ENCODE measurements around the gene FLNA.
A peak's percentile ranks its signal among the peaks of the same experiment; 100 is the strongest.

Gene FLNA

GRCh38 chrX:154371789-154372300 is 2.6 kb downstream of the FLNA start:
- Histone ChIP-seq H3K9me3 (ENCODE audit: control insufficient read depth, low read length) (no peaks in the 10 kb centered on the region), H3K9ac (ENCODE audit: low read length) (peak overlapping the region; percentile 79), H3K4me3 (ENCODE audit: low read length) (peak overlapping the region; percentile 73), H3K27me3 (replicated peaks; ENCODE audit: control insufficient read depth, insufficient read depth, low read length) (no peaks in the 10 kb centered on the region), H3K36me3 (ENCODE audit: control insufficient read depth, insufficient read depth, low read length, severe bottlenecking) (peaks cover 8% of the 10 kb centered on the region), H3K4me1 (ENCODE audit: control insufficient read depth, insufficient read depth, low read length) (peaks cover 14% of the 10 kb centered on the region)
- DNase-seq (ENCODE audit: low read depth), result no peak

- peak overlapping the region; percentile 99 for H3K9ac ChIP-seq (ENCODE audit: low read length)
- peak; percentile 95 for DNase-seq (ENCODE audit: low read depth)
Measured at GRCh38 chrX:154371017-154371788, 3.2 kb downstream of the FLNA start.

GRCh38 chrX:154370300-154371016 is 4.0 kb downstream of the FLNA start:
- H3K27me3 ChIP-seq (replicated peaks; ENCODE audit: control insufficient read depth, insufficient read depth, low read length), result no peaks in the 10 kb centered on the region
- no peaks in the 10 kb centered on the region for H3K9me3 ChIP-seq (ENCODE audit: control insufficient read depth, low read length)
- peak overlapping the region; percentile 91 for H3K4me3 ChIP-seq (ENCODE audit: low read length)
- peaks cover 21% of the 10 kb centered on the region for H3K36me3 ChIP-seq (ENCODE audit: control insufficient read depth, insufficient read depth, low read length, severe bottlenecking)
- peaks cover 16% of the 10 kb centered on the region for H3K4me1 ChIP-seq (ENCODE audit: control insufficient read depth, insufficient read depth, low read length)
- DNase-seq (ENCODE audit: low read depth), result peak; percentile 44
- H3K9ac ChIP-seq (ENCODE audit: low read length), result peak overlapping the region; percentile 99

More at GRCh38 chrX:154371017-154371788, 3.2 kb downstream of the FLNA start:
- peaks cover 16% of the 10 kb centered on the region for H3K4me1 ChIP-seq (ENCODE audit: control insufficient read depth, insufficient read depth, low read length)
- no peaks in the 10 kb centered on the region for H3K27me3 ChIP-seq (replicated peaks; ENCODE audit: control insufficient read depth, insufficient read depth, low read length)
- no peaks in the 10 kb centered on the region for H3K9me3 ChIP-seq (ENCODE audit: control insufficient read depth, low read length)
- H3K36me3 ChIP-seq (ENCODE audit: control insufficient read depth, insufficient read depth, low read length, severe bottlenecking), result peaks cover 14% of the 10 kb centered on the region
- H3K4me3 ChIP-seq (ENCODE audit: low read length), result peak overlapping the region; percentile 91

- H3K4me1 ChIP-seq (ENCODE audit: control insufficient read depth, insufficient read depth, low read length), result peaks cover 16% of the 10 kb centered on the region
Measured at GRCh38 chrX:154369449-154370299, 4.8 kb downstream of the FLNA start.

GRCh38 chrX:154368630-154369448 is 5.6 kb downstream of the FLNA start:
- Histone ChIP-seq H3K9me3 (ENCODE audit: control insufficient read depth, low read length) (no peaks in the 10 kb centered on the region), H3K4me3 (ENCODE audit: low read length) (peak overlapping the region; percentile 78), H3K27me3 (replicated peaks; ENCODE audit: control insufficient read depth, insufficient read depth, low read length) (no peaks in the 10 kb centered on the region), H3K36me3 (ENCODE audit: control insufficient read depth, insufficient read depth, low read length, severe bottlenecking) (peaks cover 36% of the 10 kb centered on the region), H3K9ac (ENCODE audit: low read length) (peak overlapping the region; percentile 91), H3K4me1 (ENCODE audit: control insufficient read depth, insufficient read depth, low read length) (peaks cover 14% of the 10 kb centered on the region)
- peak; percentile 86 for DNase-seq (ENCODE audit: low read depth)

More at GRCh38 chrX:154369449-154370299, 4.8 kb downstream of the FLNA start:
- Histone ChIP-seq H3K27me3 (replicated peaks; ENCODE audit: control insufficient read depth, insufficient read depth, low read length) (no peaks in the 10 kb centered on the region), H3K9ac (ENCODE audit: low read length) (peak overlapping the region; percentile 99), H3K9me3 (ENCODE audit: control insufficient read depth, low read length) (no peaks in the 10 kb centered on the region), H3K4me3 (ENCODE audit: low read length) (peak overlapping the region; percentile 91), H3K36me3 (ENCODE audit: control insufficient read depth, insufficient read depth, low read length, severe bottlenecking) (peaks cover 28% of the 10 kb centered on the region)
- DNase-seq (ENCODE audit: low read depth), result peak; percentile 91

- no peaks in the 10 kb centered on the region for H3K9me3 ChIP-seq (ENCODE audit: control insufficient read depth, low read length)
- peak overlapping the region; percentile 91 for H3K9ac ChIP-seq (ENCODE audit: low read length)
- H3K27me3 ChIP-seq (replicated peaks; ENCODE audit: control insufficient read depth, insufficient read depth, low read length), result no peaks in the 10 kb centered on the region
- peaks cover 44% of the 10 kb centered on the region for H3K36me3 ChIP-seq (ENCODE audit: control insufficient read depth, insufficient read depth, low read length, severe bottlenecking)
- DNase-seq (ENCODE audit: low read depth), result no peak
- peak overlapping the region; percentile 78 for H3K4me3 ChIP-seq (ENCODE audit: low read length)
- H3K4me1 ChIP-seq (ENCODE audit: control insufficient read depth, insufficient read depth, low read length), result peaks cover 10% of the 10 kb centered on the region
Measured at GRCh38 chrX:154367474-154368308, 6.7 kb downstream of the FLNA start.

- no peaks in the 10 kb centered on the region for H3K27me3 ChIP-seq (replicated peaks; ENCODE audit: control insufficient read depth, insufficient read depth, low read length)
- peaks cover 54% of the 10 kb centered on the region for H3K36me3 ChIP-seq (ENCODE audit: control insufficient read depth, insufficient read depth, low read length, severe bottlenecking)
- peak overlapping the region; percentile 91 for H3K9ac ChIP-seq (ENCODE audit: low read length)
- peaks cover 10% of the 10 kb centered on the region for H3K4me1 ChIP-seq (ENCODE audit: control insufficient read depth, insufficient read depth, low read length)
- no peaks in the 10 kb centered on the region for H3K9me3 ChIP-seq (ENCODE audit: control insufficient read depth, low read length)
- DNase-seq (ENCODE audit: low read depth), result no peak
- H3K4me3 ChIP-seq (ENCODE audit: low read length), result no peak overlapping the region
Measured at GRCh38 chrX:154366666-154367055, 7.8 kb downstream of the FLNA start.

GRCh38 chrX:154365997-154366665 is 8.3 kb downstream of the FLNA start:
- no peak for DNase-seq (ENCODE audit: low read depth)
- H3K4me3 ChIP-seq (ENCODE audit: low read length), result no peak overlapping the region
- peak overlapping the region; percentile 91 for H3K9ac ChIP-seq (ENCODE audit: low read length)
- H3K9me3 ChIP-seq (ENCODE audit: control insufficient read depth, low read length), result no peaks in the 10 kb centered on the region
- peaks cover 58% of the 10 kb centered on the region for H3K36me3 ChIP-seq (ENCODE audit: control insufficient read depth, insufficient read depth, low read length, severe bottlenecking)
- H3K4me1 ChIP-seq (ENCODE audit: control insufficient read depth, insufficient read depth, low read length), result peaks cover 10% of the 10 kb centered on the region
- no peaks in the 10 kb centered on the region for H3K27me3 ChIP-seq (replicated peaks; ENCODE audit: control insufficient read depth, insufficient read depth, low read length)

- Histone ChIP-seq H3K4me1 (ENCODE audit: control insufficient read depth, insufficient read depth, low read length) (peaks cover 10% of the 10 kb centered on the region), H3K36me3 (ENCODE audit: control insufficient read depth, insufficient read depth, low read length, severe bottlenecking) (peaks cover 64% of the 10 kb centered on the region), H3K27me3 (replicated peaks; ENCODE audit: control insufficient read depth, insufficient read depth, low read length) (no peaks in the 10 kb centered on the region), H3K9me3 (ENCODE audit: control insufficient read depth, low read length) (no peaks in the 10 kb centered on the region), H3K9ac (ENCODE audit: low read length) (no peak overlapping the region), H3K4me3 (ENCODE audit: low read length) (no peak overlapping the region)
- DNase-seq (ENCODE audit: low read depth), result no peak
Measured at GRCh38 chrX:154365052-154365600, 9.3 kb downstream of the FLNA start.
